Putamen (tissue), 1 donor: ENCODE measurements around the gene C10orf105.

Source experiments
- DNase-seq: peaks from one replicate; pipeline ENCODE4 v3.0.0-alpha.2; 2016; ENCODE audit warnings: low spot score

Gene C10orf105

DNA sequence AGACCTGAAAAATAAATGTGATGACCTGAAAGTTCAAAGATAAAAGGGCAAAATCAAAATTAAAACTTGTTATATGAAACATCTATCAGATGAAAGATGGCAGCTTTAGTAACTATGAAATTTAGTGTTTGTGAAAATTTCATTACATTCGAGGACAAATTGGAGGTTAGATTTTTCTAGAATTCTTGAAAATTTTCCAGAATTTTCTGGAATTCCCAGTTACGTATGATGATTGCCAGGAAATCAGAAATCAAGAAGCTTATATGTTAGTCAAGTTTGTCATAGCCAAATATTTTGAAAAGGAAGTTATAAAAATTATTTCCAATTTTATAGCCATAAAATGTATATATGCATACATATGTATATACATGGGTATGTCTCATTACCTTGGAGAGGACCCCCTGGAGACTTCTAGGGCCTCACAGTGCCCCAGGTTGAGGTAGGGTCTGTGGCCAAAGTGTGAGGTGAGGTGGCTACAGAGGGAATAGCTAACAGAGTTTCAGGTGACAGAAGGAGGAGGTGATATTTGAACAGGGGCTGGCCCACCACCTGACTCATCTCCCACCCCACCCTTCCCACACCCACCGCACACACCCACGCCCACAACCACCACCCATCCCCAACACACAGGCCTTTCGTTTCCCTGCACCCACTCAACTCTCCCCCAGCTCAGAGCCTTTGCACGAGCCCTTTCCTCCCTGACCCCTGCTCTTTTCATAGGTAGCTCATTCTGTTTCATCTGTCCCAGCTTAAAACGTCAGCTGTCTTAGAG lies 21.5 kb downstream of the C10orf105 start:
- DNase-seq, result no peak

DNA sequence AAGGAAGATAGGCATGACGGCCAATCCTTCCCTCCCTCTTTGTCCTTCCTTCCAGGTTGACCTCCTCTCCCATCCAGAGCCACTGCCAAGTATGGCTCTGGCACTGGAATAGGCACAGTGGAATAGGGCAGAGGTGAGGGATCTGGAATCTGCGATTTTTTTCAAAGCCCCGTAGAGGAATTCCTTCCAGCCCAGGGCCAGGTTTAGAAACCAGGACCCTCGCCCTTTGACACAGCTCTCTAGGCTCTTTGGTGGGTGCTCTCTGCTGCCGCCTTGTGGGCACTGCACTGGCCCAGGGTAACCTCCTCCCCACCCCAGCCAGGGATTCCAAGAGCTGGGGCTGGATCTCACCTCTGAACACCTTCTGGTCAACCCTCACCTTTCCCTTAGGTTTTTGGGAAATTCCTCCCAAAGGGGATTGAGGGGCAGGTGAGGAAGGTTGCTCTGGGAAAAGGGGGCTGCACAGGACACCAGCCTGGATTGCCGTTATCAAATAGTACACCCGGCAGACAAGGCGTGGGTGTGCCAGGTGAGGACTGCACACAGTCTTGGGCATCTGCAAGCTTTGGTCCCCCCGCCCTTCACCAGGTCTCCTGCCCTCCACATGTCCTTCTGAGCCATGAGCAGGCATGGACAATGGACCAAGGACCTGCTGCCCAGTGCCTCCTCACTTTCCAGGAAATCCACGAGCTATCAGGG lies 22.8 kb downstream of the C10orf105 start:
- no peak for DNase-seq

DNA sequence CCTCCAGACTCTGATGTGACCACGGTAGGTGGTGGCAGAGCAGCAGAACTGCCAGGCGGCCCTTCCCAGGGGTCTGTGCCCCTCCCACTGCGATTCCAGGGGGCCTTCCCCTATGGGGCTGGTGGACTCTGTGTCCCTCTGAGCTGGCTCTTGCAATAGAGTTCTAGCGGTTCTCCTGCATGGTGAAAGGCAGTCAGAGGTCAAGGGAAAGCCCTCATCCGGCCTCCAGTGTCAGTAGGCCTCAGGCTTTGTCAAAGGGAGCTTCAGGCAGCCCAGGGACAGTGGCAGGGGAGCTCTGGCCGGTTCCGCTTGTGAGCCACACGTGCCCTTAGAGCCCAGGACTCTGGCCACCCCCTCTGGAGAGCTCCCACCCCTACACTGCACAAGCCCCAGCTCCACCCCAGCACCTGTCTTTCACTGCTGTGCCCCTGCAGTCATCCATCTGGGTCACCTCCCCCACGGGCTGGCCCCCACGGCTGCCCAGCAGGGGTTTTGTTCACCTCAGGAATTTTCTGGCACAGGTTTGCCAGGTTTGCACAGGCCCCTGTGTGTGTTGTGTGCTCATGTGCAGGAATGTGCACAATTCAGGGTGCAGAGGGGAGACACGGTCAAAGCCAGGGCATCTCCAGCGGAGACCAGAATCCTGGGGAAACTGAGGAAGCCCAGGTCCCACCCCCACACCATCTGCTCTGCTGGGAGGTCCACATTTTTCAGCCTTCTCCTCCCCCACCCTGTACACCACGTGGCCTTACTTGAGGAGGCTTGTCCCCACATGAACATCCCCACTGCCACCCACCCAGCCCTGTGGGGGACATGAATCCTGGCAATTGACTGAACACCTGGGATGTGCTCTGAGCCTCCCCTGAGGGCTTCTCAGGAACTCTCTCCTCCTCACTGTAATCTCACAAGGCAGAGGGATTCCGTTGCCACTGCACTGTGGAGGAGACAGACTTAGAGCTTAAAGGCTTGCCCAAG lies 23.8 kb downstream of the C10orf105 start:
- DNase-seq, result no peak

DNA sequence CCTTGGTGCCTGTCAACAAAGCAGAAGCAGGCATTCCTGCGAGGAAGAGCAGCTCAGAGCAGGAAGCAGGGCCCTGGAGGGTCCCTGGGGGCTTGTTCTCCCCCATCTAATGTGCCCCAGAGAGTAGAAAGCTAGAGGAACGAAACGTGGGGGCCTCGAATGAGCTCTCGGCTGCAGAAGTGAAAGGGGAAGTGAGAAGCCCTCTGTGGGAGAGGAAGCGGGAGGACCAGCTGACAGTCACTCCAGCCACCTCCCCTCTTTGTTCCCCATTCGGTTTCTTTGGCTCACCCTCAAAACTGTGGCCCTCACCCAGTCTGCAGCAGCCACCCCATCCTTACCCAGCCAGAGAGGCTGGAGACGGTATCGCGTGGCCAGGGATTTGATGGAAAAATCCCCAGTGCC lies 25.0 kb downstream of the C10orf105 start:
- DNase-seq, result peak; percentile 37

DNA sequence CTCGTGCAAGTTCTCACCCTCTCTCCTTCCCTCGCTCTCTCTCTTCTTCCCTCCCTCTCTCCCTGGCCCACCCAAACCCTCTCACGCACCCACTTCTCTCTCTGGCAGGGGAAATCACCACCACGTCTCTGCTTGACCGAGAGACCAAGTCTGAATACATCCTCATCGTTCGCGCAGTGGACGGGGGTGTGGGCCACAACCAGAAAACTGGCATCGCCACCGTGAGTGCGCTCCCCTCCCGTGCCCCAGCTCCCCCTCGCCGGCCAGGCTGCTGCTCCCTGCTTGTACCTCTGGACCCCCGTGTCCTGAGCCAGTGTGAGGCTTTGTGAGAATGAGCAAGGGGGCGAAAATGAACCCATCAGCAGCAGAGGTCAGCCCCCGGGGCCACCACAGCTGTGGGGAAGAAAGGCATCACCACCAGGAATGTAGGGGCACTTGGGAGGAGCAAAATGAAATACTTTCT lies 25.5 kb downstream of the C10orf105 start:
- no peak for DNase-seq

DNA sequence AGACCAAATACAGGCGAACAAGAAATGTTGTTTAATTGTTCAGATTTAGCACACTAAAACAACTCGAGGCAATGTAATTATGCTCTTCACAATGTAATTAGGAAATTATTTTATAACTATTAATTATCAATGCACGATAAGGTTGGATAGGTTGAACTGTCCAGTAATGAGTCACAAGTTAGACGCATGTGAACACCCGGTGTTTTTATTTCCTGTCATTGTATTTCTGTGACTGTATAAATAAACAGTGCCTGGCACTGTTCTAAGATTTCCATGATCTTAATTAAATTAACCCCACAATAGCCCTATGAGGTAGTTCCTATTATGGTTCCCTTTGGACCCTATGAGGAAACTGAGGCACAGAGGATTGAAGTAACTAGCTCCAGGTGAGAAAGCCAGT lies 26.2 kb downstream of the C10orf105 start:
- no peak for DNase-seq

DNA sequence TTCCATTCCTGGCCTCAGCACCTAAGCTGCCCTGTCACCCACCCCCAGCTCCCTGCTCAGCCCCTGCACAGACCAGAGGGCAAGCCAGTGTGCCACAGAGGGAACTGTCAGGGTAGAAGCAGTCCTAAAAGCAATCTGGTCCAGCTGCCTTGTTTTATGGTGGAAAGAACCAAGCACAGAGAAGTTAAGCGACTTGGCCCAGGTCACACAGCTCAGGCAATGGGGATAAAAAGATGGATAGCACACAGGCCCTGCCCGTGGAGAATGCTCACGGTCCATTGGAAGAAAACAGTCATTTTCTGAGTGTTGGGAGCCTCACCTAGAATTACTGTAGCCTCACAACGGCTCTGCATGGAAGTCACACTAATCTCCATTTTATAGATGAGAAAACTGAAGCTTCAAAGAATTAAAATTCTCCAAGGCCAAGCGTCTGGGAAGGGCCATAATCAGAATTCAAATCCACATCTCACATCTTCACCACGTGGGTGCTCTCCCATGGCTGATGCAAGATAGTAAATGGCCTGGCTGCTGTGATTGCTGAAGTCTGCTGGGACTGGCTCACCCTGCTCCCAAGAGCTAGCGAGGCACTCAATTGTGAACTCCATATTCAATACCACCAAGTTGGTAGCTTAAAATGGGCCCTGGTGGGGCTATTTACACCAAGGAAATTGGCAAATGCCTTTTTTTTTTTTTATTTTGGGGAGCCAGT lies 26.8 kb downstream of the C10orf105 start:
- DNase-seq, result no peak

DNA sequence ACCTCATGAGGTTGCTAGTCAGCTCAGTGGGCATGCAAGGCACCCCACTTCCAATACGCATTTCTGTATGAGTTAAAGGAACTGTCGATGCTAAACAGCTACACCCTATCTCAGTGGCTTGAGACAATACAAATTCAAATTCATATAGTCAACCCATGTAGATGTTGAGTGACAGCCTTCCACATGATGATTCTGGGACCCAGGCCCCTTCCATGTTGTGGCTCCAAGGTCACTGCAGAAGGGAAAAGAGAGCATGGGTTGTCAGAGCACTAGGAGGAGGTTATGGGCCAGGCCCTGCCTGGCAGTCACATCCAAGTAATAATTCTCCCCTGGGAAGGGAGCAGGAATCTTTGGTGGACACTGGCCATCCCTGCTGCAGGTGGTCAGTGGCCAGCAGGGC lies 28.2 kb downstream of the C10orf105 start:
- DNase-seq, result no peak

DNA sequence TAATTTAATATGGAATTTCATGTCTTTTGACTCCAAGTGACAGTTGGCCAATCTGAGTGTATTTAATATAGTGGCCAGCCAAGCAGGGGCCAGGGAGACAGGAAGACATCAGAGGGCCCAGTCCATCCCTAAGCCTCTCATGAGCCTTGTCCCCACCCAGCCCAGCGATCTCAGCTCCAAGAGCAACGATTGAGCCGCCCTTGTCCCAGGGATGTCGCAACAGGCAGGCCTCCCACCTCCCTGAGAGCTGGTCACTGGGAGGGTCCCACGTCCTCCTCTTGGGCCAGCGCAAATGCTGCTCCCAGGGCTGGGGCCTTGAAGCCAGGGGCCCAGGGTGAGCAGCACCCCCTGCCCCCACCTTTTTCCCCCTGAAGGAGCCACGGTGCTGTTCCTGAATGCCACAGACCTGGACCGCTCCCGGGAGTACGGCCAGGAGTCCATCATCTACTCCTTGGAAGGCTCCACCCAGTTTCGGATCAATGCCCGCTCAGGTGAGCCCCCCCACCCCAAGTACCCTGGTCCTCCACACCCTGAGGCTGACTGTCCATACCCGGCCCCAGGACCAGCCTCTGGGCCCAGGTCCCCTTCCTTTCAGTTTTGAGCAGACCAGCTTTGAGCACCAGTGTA lies 29.4 kb downstream of the C10orf105 start:
- DNase-seq, result no peak

DNA sequence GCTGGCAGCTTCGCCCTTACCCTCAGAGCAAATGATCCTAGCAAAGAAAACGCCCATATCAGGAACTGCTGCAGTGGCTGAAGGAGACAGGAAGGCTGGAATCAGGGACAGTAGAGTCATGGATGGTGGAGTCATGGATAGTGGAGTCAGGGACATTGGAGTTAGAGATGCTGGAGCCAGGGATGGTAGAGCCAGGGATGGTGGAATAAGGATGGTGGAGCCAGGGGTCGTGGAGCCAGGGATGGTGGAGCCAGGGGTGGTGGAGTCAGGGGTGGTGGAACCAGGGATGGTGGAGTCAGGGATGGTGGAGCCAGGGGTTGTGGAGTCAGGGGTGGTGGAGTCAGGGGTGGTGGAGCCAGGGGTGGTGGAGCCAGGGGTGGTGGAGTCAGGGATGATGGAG lies 31.3 kb downstream of the C10orf105 start:
- DNase-seq, result no peak

DNA sequence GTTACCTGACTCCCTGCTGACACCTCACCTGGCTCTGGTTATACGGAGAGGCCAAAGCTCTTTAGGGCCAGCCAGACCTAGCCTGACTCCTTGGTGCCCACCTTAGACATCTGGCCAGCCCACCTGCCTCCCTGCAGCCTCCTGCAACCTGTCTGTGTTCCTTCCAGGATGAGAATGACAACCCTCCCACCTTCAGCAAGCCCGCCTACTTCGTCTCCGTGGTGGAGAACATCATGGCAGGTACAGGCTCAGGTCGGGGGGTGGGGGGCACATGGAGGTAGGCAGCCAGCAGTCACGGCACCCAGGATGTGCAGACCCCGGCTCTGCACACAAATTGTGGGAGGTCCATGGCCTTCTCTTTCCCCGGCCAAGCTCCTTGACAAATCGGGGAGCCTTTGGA lies 32.1 kb downstream of the C10orf105 start:
- no peak for DNase-seq

DNA sequence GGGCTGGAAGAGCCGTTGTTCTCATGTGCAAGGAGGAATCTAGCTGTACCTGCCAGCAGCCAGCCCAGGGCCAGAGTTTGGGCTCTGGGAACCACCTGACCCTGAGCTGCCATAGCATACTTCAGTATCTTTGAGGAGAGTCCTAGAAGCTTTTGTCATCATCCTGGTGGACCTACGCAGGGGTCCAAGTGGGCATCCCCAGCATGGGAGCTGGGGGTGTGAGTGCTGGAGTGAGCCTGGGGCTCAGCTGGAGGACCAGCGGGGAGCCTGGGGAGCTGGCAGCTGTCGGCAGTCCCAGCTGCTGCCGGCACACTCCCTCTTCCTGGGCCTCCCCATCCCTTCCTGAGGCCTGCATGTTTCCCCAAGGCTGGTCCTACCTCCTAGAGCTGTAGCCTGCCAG lies 32.5 kb downstream of the C10orf105 start:
- no peak for DNase-seq

DNA sequence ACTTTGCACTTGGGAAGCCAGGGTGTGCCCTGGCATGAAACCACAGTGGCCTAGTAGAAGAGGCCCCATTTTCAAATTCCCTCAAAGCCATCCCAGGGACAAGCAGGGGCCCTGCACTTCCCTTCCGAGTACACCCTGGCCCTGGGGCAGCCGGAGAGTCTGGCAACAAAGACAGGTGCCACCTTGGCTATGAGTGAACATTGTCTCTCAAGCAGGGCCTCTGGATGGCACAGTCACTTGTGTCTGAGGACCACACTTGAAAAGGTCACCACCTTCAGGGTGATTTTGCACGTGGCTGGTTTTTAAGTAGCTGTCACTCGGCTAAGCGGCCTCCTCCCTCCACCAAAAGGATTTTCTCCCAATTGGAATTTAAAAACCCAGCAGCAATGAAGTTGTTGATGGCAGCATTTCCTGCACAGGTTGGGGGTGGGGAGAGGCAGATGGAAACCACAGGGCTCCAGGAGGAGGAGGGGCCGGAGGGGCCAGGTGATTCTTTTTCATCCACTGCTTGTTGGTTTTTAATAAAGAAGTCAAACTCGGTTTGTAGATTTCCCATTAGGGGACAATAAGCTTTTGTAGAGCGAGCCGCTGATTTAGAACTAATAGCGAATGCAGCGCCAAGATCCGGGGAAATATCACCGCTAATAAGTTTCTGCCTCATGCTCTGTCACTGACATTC lies 33.9 kb downstream of the C10orf105 start:
- no peak for DNase-seq

DNA sequence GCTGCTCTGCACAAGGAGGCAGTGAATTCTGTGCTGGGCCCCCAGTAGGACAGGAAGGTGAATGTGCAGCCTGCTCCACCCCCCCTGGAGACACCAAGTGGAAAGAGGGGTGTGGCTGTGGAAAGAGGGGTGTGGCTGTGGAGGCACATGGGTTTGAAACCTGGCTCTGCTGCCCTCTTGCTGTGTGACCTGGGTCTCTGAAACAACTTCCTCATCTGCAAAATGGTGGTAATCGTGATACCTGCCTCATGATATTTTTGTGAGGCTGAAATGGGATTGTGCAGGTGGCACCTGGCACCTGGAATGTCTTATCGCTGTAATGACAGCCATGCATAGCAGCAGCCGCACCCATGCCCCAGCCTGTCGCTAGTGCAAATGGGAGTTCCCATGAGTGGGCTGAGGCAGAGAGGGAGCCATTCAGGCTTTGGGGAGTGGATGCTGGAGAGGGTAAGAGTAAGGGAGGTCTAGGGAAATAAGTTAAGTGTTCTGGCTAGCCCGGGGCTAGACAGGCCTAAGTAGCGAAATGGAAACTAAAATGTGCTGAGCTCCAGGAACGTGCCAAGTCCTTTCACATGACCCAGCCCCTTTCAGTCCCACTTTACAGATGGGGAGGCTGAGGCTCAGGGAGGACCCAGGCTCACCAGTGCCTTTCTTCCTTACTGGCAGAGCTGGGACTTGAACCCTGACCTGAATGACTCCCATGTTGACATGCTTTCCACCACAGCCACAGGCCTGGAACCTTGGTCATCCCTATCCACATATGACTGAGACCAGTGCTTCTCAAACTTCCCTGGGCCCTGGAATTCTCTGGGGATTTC lies 35.0 kb downstream of the C10orf105 start:
- DNase-seq, result no peak

DNA sequence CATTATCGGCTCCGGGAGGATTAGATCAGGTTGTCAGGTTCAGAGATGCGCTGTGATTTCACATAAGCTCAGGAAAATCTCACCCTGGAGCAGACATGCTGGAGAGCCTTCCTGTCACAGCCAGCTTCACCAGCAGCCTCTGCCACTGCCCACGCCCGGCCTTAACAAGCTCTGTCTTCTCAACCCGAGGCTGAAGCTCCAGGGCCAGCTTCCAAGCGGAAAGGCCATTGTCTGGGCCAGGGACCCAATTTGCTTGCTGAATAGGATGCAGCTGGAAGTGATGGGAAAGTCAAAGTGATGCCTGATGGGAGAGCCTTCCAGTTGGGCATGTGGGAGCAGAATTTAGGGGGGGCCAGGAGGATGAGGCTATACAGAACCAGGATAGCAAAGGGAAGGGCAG lies 36.3 kb downstream of the C10orf105 start:
- DNase-seq, result no peak

DNA sequence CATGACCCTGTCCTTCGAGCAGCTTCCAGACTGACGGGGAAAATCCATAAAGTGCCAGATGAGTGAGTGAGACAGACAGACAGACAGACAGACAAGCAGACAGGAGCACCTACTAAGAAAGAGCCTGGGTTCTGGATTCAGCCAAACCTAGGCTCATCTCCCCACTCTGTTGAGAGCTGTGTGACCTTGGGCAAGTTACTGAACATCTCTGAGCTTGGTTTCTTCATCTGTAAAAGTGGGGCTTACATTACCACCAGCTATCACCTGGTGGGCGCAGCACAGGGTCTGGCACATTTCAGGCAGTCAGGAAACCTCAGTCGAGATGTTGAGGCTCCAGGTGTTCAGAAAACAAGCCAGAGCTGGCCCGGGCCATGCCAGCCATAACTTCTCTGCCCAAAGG lies 37.6 kb downstream of the C10orf105 start:
- DNase-seq, result no peak

DNA sequence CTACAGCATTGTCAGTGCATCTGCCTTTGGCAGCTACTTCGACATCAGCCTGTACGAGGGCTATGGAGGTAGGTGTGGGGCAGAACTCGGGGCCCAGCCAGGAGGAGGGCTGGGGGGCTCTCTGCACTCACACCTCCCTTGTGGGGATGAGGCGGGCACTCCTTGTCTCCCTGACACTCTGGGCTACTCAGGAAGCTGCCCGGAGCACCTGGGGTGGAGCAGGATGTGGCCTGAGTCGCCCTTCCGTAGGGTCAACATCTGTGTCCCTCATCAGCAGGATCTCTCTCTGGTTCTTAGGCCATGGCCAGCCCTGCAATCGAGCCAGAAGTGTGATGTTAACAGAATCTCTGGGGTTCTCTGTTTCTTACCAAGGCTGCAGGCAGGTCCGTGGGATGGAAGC lies 40.2 kb downstream of the C10orf105 start:
- no peak for DNase-seq

DNA sequence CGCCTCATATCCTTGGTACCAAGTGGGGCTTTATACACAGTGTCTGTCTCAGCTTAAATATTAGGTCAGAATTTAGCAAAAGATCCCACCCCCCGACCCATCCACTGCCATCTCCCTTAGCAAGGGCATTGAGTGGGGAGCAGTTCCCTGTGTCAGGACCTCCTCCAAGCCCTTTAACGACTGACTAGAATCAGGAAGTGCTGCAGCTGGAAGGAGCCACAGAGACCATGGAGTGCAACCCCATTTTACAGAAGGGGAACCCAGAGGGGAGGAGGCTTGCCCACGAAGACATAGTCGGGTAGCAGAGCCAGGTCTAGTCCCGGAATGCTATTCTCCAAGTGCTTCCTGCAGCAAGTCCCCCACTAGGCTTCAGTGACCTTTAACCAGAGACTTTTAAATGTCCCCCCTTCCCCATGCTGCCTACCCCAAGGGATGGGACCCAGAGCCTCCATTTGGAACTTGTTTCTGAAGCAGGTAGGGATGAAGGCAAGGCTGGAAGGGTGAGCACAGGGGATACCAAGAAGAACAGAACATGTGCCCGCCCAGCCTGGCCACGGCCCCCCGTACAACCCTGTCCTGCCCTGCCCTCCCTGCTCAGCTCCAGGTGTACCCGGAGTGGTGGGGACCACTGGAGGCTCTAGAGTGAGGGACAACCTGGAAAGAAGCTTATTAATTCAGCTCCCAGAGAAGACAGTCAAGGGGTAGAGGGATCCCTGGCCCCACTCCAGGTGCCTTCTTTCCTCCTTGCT lies 41.3 kb downstream of the C10orf105 start:
- no peak for DNase-seq

DNA sequence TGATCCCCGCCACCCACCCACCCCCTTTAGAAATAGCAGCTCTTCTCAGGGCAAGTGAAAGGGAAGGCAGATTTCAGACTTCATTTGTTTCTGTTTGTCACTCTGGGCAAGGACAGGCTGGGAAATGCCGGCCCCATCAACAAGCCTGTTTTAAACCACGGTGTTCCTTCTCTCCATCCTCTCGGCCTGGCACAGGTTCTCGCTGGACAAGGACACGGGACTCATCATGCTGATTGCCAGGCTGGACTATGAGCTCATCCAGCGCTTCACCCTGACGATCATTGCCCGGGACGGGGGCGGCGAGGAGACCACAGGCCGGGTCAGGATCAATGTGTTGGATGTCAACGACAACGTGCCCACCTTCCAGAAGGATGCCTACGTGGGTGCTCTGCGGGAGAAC lies 42.3 kb downstream of the C10orf105 start:
- DNase-seq, result no peak
